GM12872 (cell line): Measurements from ENCODE around the gene PLIN1.

ENCODE experiments used
- CTCF ChIP-seq: IDR thresholded peaks from 3 replicates; pipeline ENCODE4 v1.5.1; 2011; ENCODE audit warnings: low read depth, mild to moderate bottlenecking, low read length, moderate library complexity; ENCODE audit not compliant: insufficient read depth

The PLIN1 gene

DNA sequence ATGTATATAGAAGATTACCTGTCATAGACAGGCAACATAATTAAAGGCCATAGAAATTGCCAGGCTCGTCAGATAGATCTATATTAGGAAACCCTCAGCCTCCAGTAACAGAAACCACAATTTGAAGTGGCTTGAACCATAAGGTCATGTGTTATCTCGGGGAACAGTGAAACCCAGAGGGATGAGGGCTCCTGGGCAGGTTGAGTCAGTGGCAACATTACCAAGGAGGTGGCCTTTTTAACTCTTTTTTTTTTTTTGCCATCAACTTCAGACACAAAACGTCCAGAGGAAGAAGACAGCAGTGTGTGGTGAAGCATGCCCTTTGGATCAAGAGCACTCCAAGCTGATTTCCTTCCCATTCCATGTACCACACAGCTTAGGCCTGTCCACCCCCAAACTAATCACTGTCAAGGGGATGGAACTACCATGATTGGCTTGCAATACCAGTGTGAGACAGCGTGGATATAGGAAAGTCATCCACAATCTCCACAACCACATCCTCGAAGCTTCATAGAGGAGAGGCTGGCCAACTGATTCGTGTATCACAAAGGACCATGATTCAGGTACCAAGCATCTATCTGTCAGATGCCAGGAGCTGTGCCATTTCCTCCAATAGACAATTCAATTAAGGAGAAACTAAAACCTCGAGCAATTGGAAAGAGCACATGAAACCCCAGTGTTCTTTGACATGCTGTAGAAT lies 22.9 kb downstream of the PLIN1 start:
- no peak for TF ChIP-seq CTCF

DNA sequence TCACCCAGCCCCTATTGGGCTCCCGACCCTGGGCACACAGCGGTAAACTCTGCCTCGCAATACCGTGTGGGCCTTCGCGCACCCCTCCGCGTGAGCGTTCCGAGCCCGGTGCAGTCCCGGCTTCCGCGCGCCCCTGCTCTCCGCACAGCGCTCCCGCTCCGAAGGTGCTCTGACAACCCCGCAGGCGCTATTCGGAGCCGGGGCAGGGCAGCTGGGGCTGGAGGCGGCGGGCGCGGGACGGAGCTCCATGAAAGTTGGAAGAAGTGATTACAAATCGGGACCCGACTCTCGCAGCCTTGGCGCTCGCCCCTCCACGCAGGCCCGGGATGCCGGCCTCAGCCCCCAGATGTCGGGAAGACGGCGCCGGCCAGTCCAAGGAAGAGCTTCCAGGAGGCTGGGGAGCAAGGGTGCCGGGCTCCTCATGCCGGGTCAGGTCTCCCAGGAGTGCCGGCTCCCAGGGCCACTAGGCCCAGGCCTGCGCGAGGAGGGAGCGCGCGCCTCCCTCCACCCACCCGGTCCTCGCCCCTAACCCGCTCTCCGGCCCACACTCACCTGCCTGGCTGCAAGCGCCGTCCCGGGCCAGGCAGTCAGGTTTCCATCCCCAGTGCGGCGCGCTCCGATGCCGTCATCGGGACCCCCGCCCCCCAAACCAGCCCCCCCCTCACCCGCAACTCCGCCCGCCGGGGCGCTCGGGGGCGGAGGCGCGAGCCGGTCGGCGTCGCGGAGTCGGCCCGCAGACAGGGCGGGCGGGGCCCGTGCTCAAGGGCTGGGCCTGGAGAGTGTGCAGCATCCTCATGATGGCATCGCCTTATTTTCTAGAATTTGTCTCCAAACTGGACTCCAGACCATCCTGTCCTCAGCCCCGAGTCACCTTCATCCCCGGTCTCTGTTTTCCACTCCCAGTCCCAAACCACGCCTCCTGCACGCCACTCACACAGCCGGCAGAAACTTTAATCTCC lies 24.0 kb downstream of the PLIN1 start, which contains the start of gene KIF7:
KIF7 (minus strand) TSS at position 621 of the 959 bp plus-strand sequence. CDS start 2,537 bp downstream, outside the sequence.
- TF ChIP-seq CTCF = no peak

GRCh38 chr15:89654301-89654761 lies 24.8 kb downstream of the PLIN1 start:
- TF ChIP-seq CTCF = no peak

DNA sequence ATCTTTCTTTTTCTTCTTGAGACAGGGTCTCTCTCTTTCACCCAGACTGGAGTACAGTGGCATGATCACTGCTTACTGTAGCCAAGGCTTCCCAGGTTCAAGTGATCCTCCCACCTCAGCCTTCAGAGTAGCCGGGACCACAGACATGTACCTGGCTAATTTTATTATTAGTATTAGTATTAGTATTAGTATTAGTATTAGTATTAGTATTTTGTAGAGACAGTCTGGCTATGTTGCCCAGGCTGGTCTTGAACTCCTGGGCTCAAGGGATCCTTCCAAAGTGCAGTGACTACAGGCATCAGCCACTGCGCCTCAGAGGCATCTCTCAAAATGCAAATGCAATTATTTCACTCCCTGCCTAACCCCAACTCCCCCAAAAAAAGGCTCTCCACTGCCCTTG lies 25.6 kb downstream of the PLIN1 start:
- TF ChIP-seq CTCF = no peak

- TF ChIP-seq CTCF = no peak
Measured at GRCh38 chr15:89652666-89653065, 26.5 kb downstream of the PLIN1 start.

DNA sequence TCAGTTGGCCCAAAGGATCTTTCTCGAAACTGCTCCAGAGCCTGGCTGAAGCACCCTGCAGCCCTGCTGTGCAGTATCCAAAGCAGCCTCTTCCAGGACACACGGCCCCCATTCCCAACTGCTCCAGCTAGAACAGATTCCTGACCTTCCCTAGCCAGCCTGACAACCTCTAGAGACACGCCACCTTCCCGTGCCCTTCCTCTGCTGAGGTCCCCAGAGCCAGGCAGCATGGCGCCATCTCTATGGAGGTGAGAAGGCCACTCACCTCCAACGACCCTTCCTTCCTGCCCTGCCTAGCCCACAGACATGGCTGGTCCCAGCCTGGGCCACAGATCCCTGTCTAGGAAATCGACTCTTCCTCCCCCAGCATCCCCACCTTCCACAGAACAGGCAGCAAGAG lies 27.0 kb downstream of the PLIN1 start:
- TF ChIP-seq CTCF = no peak

DNA sequence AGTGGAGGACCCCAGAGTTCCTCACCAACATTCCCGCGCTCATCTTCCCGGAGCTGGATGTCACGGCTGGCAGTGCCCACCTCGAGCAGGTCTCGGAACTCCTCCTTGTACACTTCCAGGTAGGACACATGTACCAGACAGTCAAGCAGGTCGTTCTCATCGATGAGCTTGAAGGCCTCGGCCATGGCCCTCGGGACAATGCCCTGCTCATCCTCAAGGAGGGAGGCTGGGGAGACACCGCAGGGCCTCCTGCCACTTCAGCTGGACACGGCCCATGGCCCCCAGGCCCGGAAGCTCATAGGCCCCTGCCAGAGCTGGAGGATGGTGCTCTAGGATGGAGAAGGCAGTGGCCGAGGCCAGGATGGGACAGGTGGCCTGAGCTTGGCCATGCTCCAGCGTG lies 29.5 kb downstream of the PLIN1 start:
- no peak for TF ChIP-seq CTCF
